NCI-H2107 treated with DMSO at 0.1 percent for 48 hours (cell line): ENCODE data around the gene CD79A.

Experiments used
- DNase-seq: peaks from one replicate; lab custom pipeline; 2025; ENCODE audit not compliant: unreplicated experiment; lab: John Stamatoyannopoulos, UW

The CD79A gene

DNA sequence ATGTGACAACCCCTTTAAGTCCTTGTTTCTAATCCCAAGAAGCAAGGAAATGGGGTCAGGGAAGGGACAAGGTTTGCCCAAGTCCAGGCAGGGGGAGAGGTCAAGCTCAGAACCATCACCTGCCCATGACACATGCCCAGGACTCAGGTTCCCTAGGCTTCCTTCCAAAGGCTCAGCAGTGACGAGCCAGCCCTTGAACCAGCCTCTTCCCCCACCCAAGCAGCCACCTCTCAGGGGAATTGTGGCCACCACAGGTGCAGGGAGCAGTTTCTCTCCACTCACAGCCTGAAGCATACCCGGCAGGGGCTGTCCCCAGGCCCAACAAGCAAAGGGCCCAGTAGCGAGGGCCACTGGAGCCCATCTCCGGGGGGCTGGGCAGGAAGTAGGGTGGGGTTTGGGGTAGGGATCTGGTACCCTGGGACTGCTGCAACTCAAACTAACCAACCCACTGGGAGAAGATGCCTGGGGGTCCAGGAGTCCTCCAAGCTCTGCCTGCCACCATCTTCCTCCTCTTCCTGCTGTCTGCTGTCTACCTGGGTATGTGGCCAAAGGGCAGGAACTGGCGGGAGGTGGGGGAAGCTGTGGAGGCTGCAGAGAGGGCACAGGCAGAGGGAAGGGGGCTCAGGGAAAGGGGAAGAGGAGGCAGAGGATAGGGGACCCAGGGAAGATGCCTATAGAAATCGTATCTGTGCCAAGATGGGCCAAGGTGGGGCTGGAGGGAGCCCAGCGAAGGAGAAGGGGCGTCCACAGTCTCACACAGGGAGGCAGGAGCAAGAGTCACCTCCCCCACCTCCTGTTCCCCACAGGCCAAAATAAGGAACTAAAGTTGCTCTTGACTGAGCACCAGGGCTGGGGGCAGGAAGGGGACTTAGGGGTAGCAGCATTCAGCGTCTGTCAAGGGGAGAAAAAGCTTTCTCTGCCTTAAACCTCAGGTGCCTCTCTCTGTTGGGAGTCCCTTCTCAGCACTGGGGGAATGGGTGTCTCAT lies at the start of gene CD79A:
Gene CD79A, plus strand, starts transcription at position 433 of the 986 bp plus-strand sequence. Its CDS starts 26 bp downstream, at position 459.
- peak; percentile 56 for DNase-seq

- DNase-seq: no peak
Observed at GRCh38 chr19:41837981-41838708, 38.9 kb upstream of the CD79A start.

- no peak for DNase-seq
Observed at GRCh38 chr19:41839211-41839610, 37.9 kb upstream of the CD79A start.

DNA sequence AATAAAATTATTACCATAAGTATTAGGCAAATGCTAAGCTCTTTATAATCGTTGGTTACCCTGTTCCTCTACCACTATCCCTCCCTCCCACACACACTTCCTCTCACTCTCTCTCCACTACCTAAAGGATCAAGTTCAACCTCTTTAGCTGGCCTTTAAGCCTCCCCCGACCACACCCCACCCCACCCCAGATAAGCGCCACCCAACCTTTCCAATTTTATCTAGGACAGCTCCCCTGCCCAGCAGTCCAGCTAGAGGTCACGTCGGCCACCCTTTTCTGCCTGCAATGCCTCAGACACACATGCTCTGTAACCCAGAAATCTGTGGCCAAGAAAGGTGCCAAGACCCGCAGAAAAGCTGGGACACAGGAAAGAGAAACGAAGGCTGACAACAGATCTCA lies 33.7 kb upstream of the CD79A start:
- no peak for DNase-seq

- no peak for DNase-seq
Observed at GRCh38 chr19:41844601-41845000, 32.5 kb upstream of the CD79A start, which contains the start of gene LYPD4. Gene LYPD4, minus strand, starts transcription at chr19:41844683. Its CDS starts 5,398 bp downstream, at chr19:41839285.

DNA sequence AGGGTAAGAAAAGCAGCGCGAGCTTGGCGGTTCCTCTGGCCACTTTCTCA lies 32.3 kb upstream of the CD79A start, which contains the start of gene DMRTC2:
Gene DMRTC2, plus strand, starts transcription at position 42 of the 50 bp plus-strand sequence. CDS start 2,387 bp downstream, outside the sequence.
- DNase-seq: no peak

DNA sequence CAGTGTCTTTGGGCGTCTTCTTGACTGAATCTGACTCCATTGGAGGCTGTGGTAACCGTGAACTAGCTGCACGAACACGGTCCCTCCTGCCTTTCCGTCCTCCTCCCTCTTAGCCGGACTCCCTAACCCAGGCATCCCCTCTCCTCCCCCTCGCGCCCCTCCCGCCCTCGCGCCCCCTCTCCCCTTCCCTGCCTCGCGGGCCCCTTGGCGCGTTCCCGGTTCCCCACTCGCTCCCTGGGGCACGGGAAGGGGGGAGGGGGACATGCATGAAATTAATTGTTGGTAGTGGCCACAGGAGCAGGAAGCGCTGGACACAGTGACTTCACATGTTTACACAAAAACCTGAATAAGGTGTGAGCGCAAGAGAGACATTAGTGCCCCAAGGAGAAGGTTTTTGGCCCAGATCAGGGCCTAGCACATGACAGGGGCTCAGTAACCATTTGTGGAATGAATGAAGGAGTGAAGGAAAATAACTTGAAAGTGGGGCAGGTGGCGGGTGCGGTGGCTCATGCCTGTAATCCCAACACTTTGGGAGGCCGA lies 32.0 kb upstream of the CD79A start:
- no peak for DNase-seq

- no peak for DNase-seq
Observed at GRCh38 chr19:41847351-41848105, 29.6 kb upstream of the CD79A start.

DNA sequence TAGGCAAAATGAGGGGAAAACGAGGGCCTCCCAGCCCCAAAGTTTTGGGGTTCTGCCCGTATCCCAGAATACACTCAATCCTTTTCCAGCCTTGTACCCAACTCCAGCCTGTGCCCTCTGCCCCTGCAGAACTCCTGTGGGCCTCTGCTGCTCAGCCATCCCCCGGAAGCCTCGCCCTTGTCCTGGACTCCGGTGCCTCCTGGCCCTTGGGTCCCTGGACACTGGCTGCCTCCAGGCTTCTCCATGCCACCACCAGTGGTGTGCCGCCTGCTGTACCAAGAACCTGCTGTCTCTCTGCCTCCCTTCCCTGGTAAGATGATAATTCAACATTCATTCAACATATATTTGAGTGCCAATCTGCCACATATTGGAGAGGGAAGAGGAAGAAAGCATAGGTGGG lies 28.4 kb upstream of the CD79A start:
- no peak for DNase-seq

DNA sequence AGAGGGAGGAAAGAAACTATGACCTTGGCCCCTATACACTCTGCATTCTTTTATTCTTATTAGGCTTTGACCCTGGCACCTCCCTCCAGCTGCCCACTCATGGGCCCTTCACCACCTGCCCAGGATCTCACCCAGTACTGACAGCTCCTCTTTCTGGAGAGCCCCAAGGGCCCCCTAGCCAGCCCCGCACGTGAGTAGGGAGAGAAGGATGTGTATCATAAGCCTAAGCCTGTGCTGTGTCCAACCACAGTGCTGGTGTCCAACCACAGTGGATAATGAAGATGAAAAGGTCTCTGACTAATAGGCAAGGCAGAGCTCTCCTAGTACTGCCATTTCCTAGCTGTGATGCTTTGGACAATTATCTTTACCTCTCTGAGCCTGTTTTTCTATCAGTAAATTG lies 28.0 kb upstream of the CD79A start:
- no peak for DNase-seq

GRCh38 chr19:41850381-41850780 lies 26.7 kb upstream of the CD79A start:
- DNase-seq: no peak

DNA sequence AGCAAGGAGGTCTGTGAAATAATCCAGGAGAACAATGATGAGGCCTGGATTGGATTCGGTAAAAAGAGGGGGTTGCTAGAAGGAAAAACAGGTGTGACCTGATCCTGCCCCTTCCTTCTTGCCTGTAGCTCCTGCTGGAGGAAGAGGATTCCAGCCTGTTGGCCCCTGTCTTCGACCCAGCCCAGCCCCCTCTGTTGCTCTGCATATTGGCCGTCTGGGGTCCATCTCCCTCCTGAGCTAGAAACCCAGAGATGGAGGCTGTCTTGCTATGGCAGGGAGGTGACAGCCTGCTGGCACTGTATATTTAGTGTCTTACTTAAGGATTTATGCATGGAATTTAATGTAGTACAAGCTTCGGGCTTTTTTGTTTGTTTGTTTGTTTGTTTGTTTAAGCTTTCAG lies 25.6 kb upstream of the CD79A start:
- DNase-seq: no peak

DNA sequence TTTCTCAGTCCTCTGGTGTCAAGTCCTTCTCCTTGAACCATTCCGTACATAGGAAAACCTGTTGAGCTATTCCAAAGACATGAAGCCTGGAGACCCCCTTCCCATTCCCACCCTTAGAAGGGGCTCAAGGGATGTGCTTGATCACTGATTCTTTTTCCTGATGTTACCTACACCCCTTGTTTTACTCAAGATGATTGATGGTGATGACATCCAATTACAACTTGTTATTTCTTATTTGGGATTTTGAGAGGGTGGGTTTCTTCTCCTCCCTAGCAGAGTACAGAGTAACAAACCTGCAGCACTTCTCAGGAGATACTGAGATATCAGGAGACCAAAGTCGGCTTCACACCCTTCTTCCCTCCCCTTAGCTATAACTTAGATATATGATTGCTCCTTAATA lies 23.7 kb upstream of the CD79A start:
- DNase-seq: no peak

DNA sequence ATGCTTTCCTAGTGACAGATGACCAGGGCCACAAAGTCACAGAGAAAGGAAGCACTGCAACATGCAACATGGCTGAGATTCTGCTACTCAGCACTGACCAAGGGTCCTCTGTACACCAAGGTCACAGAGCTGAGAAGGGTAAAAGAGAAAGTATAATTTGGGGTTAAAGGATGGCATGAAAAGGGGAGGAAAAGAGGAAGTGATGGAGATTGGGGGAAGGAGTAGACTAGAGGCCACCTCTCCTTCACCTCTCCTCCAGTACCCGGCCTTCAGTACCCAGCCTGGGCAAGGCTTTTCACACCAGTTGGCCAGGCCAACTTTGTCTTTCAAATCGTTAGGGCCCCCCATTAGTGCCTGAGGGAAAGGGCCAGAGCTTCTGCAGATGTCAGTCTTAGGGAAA lies 23.3 kb upstream of the CD79A start:
- DNase-seq: no peak

DNA sequence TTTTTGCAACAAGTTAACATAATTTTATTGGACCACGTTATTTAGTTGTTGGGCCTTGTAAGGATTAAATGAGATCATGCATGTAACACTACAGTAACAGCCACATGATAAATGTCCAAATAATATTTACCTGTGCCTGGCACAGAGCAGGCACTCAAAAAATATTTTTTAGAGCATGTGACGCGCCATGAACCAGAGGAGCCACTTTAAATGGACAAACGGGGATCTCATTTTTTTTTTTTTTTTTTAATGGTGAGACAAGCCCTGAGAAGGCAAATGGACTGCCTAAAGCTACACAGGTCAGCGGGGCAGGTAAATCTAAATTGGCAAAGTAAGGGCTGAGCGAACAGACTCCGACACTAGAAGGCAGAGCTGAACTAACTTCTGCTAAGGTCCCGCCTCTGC lies 17.9 kb upstream of the CD79A start:
- DNase-seq: no peak

DNA sequence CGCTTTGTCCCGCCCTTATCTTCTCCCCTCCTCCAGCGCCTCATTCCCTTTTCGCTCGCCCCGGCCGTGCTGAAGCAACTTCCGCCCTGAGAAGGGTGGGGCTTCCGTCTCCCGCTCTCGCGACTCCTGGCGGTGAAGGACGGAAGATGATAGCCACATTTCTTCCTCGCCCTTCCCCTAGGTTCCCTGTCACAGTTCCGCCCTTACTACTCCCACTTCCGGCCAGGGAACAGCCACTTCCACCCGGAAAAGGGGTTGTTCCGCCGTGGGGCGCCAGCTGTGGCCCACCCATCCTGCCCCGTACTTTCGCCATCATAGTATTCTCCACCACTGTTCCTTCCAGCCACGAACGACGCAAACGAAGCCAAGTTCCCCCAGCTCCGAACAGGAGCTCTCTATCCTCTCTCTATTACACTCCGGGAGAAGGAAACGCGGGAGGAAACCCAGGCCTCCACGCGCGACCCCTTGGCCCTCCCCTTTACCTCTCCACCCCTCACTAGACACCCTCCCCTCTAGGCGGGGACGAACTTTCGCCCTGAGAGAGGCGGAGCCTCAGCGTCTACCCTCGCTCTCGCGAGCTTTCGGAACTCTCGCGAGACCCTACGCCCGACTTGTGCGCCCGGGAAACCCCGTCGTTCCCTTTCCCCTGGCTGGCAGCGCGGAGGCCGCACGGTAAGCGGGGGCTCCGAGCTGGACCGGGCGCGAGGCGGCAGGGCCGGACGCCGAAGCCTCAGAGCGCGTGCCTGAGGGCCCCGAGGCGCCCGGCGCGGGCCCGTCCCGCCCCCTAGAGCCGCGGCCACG lies 17.3 kb upstream of the CD79A start, which contains the start of gene RPS19:
Gene RPS19, plus strand, starts transcription at position 638 of the 801 bp plus-strand sequence. CDS start 520 bp downstream, outside the sequence.
- peak; percentile 92 for DNase-seq

DNA sequence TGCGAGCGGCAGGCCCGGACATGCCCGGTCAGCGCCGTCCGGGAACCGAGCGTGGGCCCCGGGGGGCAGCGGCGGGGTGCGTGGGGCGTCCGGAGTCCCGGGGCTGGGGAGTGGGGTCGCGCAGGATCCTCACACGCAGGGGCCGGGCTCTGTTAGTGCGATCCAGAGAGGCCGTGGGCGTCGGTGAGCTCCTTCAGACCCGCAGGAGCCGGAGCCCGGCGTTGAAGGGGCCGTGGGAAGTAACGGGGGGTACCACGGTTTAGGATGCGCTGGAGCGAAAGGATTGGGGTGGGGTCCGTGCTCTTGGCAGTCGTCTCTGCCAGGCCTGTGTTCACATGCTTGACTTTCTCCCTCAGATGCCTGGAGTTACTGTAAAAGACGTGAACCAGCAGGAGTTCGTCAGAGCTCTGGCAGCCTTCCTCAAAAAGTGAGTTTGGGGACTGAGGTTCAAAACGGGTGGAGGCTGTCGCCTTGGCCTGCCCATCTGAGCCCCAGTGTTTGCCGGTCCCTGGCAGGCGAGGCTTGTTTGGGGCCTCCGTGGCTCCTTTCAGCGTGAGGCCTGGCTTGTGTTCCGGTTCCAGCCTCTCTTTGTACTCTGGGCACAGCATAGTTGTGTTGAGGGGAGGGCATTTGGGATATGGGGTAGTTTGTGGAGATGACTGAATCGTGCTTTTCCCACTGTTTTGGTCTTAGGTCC lies 16.5 kb upstream of the CD79A start:
- no peak for DNase-seq

DNA sequence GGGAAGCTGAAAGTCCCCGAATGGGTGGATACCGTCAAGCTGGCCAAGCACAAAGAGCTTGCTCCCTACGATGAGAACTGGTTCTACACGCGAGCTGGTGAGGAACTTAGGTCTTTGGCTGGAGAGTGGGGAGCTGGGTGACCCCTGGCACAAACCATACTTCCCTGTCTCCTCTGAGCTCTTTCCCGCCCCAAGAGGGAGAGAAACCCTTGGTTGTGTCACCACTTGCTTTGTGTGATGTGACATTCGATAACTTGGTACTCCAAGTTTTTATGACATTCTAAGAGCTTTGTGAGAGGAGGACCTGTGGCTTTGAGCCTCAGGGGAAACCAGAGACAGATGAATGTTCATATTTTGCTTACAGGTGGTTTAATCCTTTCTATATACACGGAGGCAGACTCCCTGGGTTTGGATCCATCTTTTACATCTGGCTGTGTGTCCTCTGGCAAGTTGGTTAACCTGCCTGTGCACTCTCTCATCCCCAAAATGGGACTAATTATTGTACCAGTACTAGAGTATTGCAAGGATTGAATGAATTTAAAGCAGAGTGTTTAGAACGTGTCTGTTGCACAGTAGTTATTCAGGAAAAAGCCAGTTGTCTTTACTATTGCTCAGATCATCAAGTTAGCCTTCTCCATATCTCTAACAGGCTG lies 15.8 kb upstream of the CD79A start:
- DNase-seq: peak; percentile 66

- DNase-seq: no peak
Observed at GRCh38 chr19:41861846-41862245, 15.2 kb upstream of the CD79A start.
